NB4 (cell line): Measurements from ENCODE around the gene PTPRK.
A peak's percentile ranks its signal among the peaks of the same experiment; 100 is the strongest.

ENCODE experiments used
- DNase-seq: peaks from one replicate; pipeline ENCODE4 v3.0.0; 2010; ENCODE audit warnings: low read depth
- H3K4me3 ChIP-seq: one replicate; pipeline ENCODE4 v1.5.1; 2011; ENCODE audit warnings: mild to moderate bottlenecking, low read depth, low read length, moderate library complexity
- MYC ChIP-seq: IDR thresholded peaks from 2 replicates; pipeline ENCODE4 v1.6.1; 2011; ENCODE audit warnings: low read depth, low read length
- POLR2A ChIP-seq: IDR thresholded peaks from 2 replicates; pipeline ENCODE4 v1.6.1; 2011; ENCODE audit warnings: mild to moderate bottlenecking; ENCODE audit not compliant: insufficient read length; ENCODE audit errors: extremely low read depth
- TF ChIP-seq, protein P1 (sequence below): IDR thresholded peaks from one replicate; pipeline ENCODE4 v1.5.1; 2012; ENCODE audit warnings: low read depth, low read length
- TF ChIP-seq, protein P2 (sequence below): IDR thresholded peaks from 2 replicates; pipeline ENCODE4 v1.6.1; 2011; ENCODE audit warnings: low read depth, low read length

Gene PTPRK

GRCh38 chr6:128242765-128243403 is 277.5 kb downstream of the PTPRK start:
- DNase-seq = no peak
- H3K4me3 ChIP-seq = no peak overlapping the region
- TF ChIP-seq MYC = no peak
- TF ChIP-seq, protein P1, sequence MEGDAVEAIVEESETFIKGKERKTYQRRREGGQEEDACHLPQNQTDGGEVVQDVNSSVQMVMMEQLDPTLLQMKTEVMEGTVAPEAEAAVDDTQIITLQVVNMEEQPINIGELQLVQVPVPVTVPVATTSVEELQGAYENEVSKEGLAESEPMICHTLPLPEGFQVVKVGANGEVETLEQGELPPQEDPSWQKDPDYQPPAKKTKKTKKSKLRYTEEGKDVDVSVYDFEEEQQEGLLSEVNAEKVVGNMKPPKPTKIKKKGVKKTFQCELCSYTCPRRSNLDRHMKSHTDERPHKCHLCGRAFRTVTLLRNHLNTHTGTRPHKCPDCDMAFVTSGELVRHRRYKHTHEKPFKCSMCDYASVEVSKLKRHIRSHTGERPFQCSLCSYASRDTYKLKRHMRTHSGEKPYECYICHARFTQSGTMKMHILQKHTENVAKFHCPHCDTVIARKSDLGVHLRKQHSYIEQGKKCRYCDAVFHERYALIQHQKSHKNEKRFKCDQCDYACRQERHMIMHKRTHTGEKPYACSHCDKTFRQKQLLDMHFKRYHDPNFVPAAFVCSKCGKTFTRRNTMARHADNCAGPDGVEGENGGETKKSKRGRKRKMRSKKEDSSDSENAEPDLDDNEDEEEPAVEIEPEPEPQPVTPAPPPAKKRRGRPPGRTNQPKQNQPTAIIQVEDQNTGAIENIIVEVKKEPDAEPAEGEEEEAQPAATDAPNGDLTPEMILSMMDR = no peak
- TF ChIP-seq POLR2A = no peak
- TF ChIP-seq, protein P2, sequence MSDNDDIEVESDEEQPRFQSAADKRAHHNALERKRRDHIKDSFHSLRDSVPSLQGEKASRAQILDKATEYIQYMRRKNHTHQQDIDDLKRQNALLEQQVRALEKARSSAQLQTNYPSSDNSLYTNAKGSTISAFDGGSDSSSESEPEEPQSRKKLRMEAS = no peak

GRCh38 chr6:128241216-128241615 is 279.2 kb downstream of the PTPRK start:
- no peak for DNase-seq
- no peak for TF ChIP-seq POLR2A
- TF ChIP-seq MYC = no peak
- TF ChIP-seq, protein P1 = no peak
- TF ChIP-seq, protein P2 = no peak
- H3K4me3 ChIP-seq = no peak overlapping the region

GRCh38 chr6:128240024-128240428 is 280.4 kb downstream of the PTPRK start:
- no peak overlapping the region for H3K4me3 ChIP-seq
- DNase-seq = no peak
- TF ChIP-seq MYC = no peak

GRCh38 chr6:128239146-128239545 is 281.3 kb downstream of the PTPRK start:
- no peak overlapping the region for H3K4me3 ChIP-seq
- TF ChIP-seq, protein P1 = no peak
- TF ChIP-seq POLR2A = no peak
- TF ChIP-seq, protein P2 = no peak
- TF ChIP-seq MYC = no peak
- no peak for DNase-seq

DNA sequence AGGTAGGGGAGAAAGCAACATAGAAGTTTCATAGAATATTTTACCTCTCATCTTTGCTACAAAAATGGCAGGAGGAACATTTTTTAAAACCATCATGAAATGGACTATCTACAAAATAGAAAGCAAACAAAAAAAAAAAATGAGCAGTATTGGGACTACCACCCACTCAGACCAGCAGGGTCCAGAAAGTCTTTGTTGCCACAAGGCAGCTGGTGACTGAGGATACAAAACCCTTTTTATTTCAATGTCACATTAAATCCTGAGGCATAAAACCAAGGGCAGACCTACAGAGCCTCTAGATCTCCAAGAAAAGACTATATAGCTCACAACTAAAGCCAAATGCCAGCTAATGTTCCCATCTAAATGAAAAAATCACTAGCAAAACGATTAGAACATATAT is 282.2 kb downstream of the PTPRK start:
- no peak for DNase-seq
- H3K4me3 ChIP-seq = no peak overlapping the region
- TF ChIP-seq, protein P1 = no peak
- TF ChIP-seq, protein P2 = no peak
- no peak for TF ChIP-seq POLR2A
- TF ChIP-seq MYC = no peak

DNA sequence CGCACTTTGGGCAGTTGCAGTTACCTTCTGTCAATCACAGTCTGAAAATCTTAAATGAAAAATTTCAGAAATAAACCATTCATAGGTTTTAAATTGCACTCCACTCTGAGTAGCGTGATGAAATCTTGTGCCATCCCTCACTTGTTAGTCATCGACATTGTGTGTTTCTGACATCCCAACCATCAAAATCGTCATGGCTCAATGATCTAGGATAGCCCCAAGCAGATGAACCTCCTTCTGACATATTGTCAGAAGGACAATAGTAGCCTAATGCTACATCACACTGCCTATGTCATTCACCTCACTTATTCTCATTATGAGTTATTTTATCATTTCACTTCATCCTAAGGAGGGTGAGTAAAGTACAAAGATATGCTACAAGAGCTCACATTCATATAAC is 284.8 kb downstream of the PTPRK start:
- H3K4me3 ChIP-seq = no peak overlapping the region
- DNase-seq = peak; percentile 4
- TF ChIP-seq MYC = no peak
- TF ChIP-seq, protein P2 = no peak
- TF ChIP-seq, protein P1 = no peak
- TF ChIP-seq POLR2A = no peak
